Measurements from ENCODE around the gene ZFP2.
"Not testable (repeated sequence)": the region's sequence is repeated elsewhere in the genome, so short reads cannot be mapped to it uniquely, and the experiment has no call there.

Gene ZFP2

GRCh38 chr5:178895615-178896571, at the start of gene ZFP2:
TSS of gene ZFP2 (plus strand) at chr5:178895913. CDS start at chr5:178931314, 35,401 bp downstream.
- no peak for DNase-seq (ENCODE audit: extremely low read depth, low read depth)
- TF ChIP-seq CTCF (IDR thresholded peaks at IDR 0.05; ENCODE audit: low read depth, low read length), result no peak

- no peak for DNase-seq (ENCODE audit: extremely low read depth, low read depth)
- TF ChIP-seq CTCF (IDR thresholded peaks at IDR 0.05; ENCODE audit: low read depth, low read length), result no peak
Measured at GRCh38 chr5:178849316-178849715, 46.4 kb upstream of the ZFP2 start.

- TF ChIP-seq CTCF (IDR thresholded peaks at IDR 0.05; ENCODE audit: low read depth, low read length), result no peak
- DNase-seq (ENCODE audit: extremely low read depth, low read depth), result no peak
Measured at GRCh38 chr5:178851951-178852350, 43.8 kb upstream of the ZFP2 start.

- TF ChIP-seq CTCF (IDR thresholded peaks at IDR 0.05; ENCODE audit: low read depth, low read length), result no peak
- DNase-seq (ENCODE audit: extremely low read depth, low read depth), result no peak
Measured at GRCh38 chr5:178854284-178854683, 41.4 kb upstream of the ZFP2 start.

GRCh38 chr5:178859625-178860521, 35.8 kb upstream of the ZFP2 start, which contains the start of gene ZNF354B:
TSS of gene ZNF354B (plus strand) at chr5:178859953. CDS start at chr5:178861048, 1,095 bp downstream.
- TF ChIP-seq CTCF (IDR thresholded peaks at IDR 0.05; ENCODE audit: low read depth, low read length), result no peak; the same call in 1 of the 2 replicates
- DNase-seq (ENCODE audit: extremely low read depth, low read depth), result peak; percentile 73

GRCh38 chr5:178860615-178861014, 35.1 kb upstream of the ZFP2 start:
- not testable (repeated sequence) for DNase-seq (ENCODE audit: extremely low read depth, low read depth)

GRCh38 chr5:178861627-178862026, 34.1 kb upstream of the ZFP2 start:
- DNase-seq (ENCODE audit: extremely low read depth, low read depth), result no peak
- TF ChIP-seq CTCF (IDR thresholded peaks at IDR 0.05; ENCODE audit: low read depth, low read length), result no peak

All from AG09319 (cell line).